ENCODE measurements around the gene KCNK16. TPM values are rescaled to one million over a fixed set of nuclear protein-coding genes. Genes with fewer than 3 reads are reported as not detected.

The KCNK16 gene
- total and polyA plus RNA-seq, 4 donors: not detected

DNA sequence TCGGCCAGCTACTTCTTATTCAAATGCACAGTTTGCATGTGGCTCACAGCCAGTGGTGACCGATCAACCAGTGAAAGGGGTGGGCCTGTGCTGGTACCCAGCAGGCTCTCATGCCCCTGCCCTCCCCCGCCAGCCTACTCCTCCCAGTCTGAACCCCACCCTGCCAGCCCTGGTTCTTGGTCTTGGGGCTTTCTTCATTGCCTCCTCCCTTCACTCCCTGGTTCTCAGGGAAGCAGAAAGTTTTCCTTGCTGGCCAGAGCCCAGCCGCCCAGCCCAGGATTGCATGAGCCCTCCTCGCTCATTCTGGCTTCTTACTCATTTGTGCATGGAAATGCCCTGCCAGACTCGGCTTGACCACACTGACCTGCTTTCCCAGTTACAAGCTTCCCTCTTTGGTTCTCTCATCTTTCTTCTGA, 49.1 kb downstream of the KCNK16 start:
- ATAC-seq (ENCODE audit: insufficient read depth, low FRiP score): no peak
- WGBS, 2 donors: 55 to 83% methylated on average over 6 of the region's 6 CpGs

DNA sequence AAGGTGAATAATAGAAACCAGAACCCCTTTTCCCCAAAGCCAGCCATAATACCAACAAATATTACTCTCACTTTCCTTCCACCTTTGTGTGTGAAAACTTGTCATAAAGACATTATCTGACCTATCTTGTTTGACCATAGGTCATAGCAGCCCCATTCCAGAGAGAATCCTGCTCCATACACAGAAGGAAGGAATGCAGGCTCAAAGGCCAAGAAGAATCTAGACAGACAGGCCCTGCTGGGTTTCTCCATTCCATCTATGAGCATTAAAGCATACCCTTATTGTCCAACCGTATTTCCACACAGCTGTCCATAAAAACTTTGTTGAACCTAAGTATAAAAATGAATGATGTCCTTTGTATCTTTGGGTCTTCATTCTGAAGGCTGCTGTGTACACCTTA, 52.5 kb downstream of the KCNK16 start:
- Histone ChIP-seq H3K4me3 (no peak overlapping the region), H3K27me3 (ENCODE audit: control insufficient read depth in 3 of 3, insufficient read depth in 3 of 3, low read length in 2 of 3) (no peaks in the 10 kb centered on the region), H3K9me3 (ENCODE audit: control insufficient read depth in 4 of 4, insufficient read depth in 3 of 4, low read length in 3 of 4) (no peaks in the 10 kb centered on the region), H3K9ac (ENCODE audit: insufficient read depth in 1 of 2, low read length in 2 of 2) (no peak overlapping the region), H3K36me3 (ENCODE audit: control insufficient read depth in 4 of 4, insufficient read depth in 4 of 4, low read length in 4 of 4) (no peaks in the 10 kb centered on the region), H3K27ac (ENCODE audit: low read depth in 1 of 2, low read length in 1 of 2) (no peak overlapping the region), H3K4me1 (ENCODE audit: control insufficient read depth in 5 of 5, insufficient read depth in 5 of 5, low read length in 5 of 5) (no peaks in the 10 kb centered on the region)
- TF ChIP-seq, protein P1, sequence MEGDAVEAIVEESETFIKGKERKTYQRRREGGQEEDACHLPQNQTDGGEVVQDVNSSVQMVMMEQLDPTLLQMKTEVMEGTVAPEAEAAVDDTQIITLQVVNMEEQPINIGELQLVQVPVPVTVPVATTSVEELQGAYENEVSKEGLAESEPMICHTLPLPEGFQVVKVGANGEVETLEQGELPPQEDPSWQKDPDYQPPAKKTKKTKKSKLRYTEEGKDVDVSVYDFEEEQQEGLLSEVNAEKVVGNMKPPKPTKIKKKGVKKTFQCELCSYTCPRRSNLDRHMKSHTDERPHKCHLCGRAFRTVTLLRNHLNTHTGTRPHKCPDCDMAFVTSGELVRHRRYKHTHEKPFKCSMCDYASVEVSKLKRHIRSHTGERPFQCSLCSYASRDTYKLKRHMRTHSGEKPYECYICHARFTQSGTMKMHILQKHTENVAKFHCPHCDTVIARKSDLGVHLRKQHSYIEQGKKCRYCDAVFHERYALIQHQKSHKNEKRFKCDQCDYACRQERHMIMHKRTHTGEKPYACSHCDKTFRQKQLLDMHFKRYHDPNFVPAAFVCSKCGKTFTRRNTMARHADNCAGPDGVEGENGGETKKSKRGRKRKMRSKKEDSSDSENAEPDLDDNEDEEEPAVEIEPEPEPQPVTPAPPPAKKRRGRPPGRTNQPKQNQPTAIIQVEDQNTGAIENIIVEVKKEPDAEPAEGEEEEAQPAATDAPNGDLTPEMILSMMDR (IDR thresholded peaks at IDR 0.05; ENCODE audit: control extremely low read depth, extremely low read depth): no peak
- DNase-seq (no peak), ATAC-seq (ENCODE audit: insufficient read depth, low FRiP score) (no peak)
- 85 to 97% methylated on average over 1 of the region's 1 CpG for whole genome bisulfite sequencing, 2 donors

More for the DNA sequence above, 49.1 kb downstream of the KCNK16 start:
- no peak overlapping the region for H3K4me3 ChIP-seq
- H3K27me3 ChIP-seq (ENCODE audit: control insufficient read depth in 3 of 3, insufficient read depth in 3 of 3, low read length in 2 of 3): no peaks in the 10 kb centered on the region
- TF ChIP-seq, protein P1 (IDR thresholded peaks at IDR 0.05; ENCODE audit: control extremely low read depth, extremely low read depth): no peak
- no peak for DNase-seq
- no peaks in the 10 kb centered on the region for H3K36me3 ChIP-seq (ENCODE audit: control insufficient read depth in 4 of 4, insufficient read depth in 4 of 4, low read length in 4 of 4)
- no peaks in the 10 kb centered on the region for H3K4me1 ChIP-seq (ENCODE audit: control insufficient read depth in 5 of 5, insufficient read depth in 5 of 5, low read length in 5 of 5)
- H3K27ac ChIP-seq (ENCODE audit: low read depth in 1 of 2, low read length in 1 of 2): no peak overlapping the region
- H3K9me3 ChIP-seq (ENCODE audit: control insufficient read depth in 4 of 4, insufficient read depth in 3 of 4, low read length in 3 of 4): no peaks in the 10 kb centered on the region
- no peak overlapping the region for H3K9ac ChIP-seq (ENCODE audit: insufficient read depth in 1 of 2, low read length in 2 of 2)

DNA sequence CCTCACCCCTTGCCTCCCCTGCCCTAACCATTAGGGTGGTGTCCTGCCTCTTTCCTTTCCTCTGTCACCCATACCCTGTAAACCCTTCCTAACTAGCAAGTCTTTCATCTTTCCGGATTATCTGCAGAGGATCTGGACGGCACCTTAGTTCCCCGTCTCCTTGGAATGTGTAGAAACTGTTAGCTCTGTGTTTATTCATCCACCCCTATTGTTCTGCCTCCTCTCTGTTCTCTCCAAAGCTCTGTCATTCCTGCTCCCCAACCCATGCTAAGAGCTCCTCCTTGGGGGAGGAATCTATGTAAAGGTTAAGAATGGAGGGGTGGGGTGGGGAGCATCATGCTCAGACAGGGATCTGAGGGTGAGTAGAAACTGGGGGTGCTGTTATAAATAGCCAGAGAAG, 53.8 kb downstream of the KCNK16 start:
- Histone ChIP-seq H3K4me3 (no peak overlapping the region), H3K9ac (ENCODE audit: insufficient read depth in 1 of 2, low read length in 2 of 2) (no peak overlapping the region), H3K4me1 (ENCODE audit: control insufficient read depth in 5 of 5, insufficient read depth in 5 of 5, low read length in 5 of 5) (peaks cover 0 to 1% (median 0%) of the 10 kb centered on the region in 5 donors), H3K27me3 (ENCODE audit: control insufficient read depth in 3 of 3, insufficient read depth in 3 of 3, low read length in 2 of 3) (no peaks in the 10 kb centered on the region), H3K36me3 (ENCODE audit: control insufficient read depth in 4 of 4, insufficient read depth in 4 of 4, low read length in 4 of 4) (no peaks in the 10 kb centered on the region), H3K9me3 (ENCODE audit: control insufficient read depth in 4 of 4, insufficient read depth in 3 of 4, low read length in 3 of 4) (no peaks in the 10 kb centered on the region), H3K27ac (ENCODE audit: low read depth in 1 of 2, low read length in 1 of 2) (no peak overlapping the region)
- DNase-seq: no peak
- 72 to 81% methylated on average over 3 of the region's 3 CpGs for WGBS, 2 donors
- ATAC-seq (ENCODE audit: insufficient read depth, low FRiP score): no peak
- TF ChIP-seq, protein P1 (IDR thresholded peaks at IDR 0.05; ENCODE audit: control extremely low read depth, extremely low read depth): no peak

DNA sequence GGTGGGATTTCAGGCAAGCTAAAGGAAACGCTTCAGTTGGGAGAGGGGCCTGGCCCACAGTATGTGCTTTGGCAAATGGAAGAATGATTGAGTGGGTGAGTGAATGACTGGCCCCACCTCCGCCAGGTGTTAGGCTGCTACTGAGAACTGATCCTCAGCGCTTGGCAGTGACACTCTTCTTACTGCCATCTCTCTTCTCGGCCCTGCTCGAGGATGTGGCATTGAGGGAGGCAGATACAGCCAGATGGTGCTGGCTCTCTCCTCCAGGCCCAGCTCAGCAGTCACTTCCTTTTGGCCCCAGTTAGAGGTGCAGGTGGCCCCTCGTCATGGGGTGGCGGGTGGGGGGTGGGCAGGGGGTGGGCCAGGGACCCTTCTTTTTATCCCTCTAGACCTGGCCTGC, 54.3 kb downstream of the KCNK16 start:
- H3K9me3 ChIP-seq (ENCODE audit: control insufficient read depth in 4 of 4, insufficient read depth in 3 of 4, low read length in 3 of 4): no peaks in the 10 kb centered on the region
- peaks cover 0 to 5% (median 0%) of the 10 kb centered on the region in 5 donors for H3K4me1 ChIP-seq (ENCODE audit: control insufficient read depth in 5 of 5, insufficient read depth in 5 of 5, low read length in 5 of 5)
- TF ChIP-seq, protein P1 (IDR thresholded peaks at IDR 0.05; ENCODE audit: control extremely low read depth, extremely low read depth): no peak
- H3K9ac ChIP-seq (ENCODE audit: insufficient read depth in 1 of 2, low read length in 2 of 2): no peak overlapping the region
- ATAC-seq (ENCODE audit: insufficient read depth, low FRiP score) (no peak), DNase-seq (no peak)
- no peak overlapping the region for H3K27ac ChIP-seq (ENCODE audit: low read depth in 1 of 2, low read length in 1 of 2)
- H3K36me3 ChIP-seq (ENCODE audit: control insufficient read depth in 4 of 4, insufficient read depth in 4 of 4, low read length in 4 of 4): no peaks in the 10 kb centered on the region
- H3K27me3 ChIP-seq (ENCODE audit: control insufficient read depth in 3 of 3, insufficient read depth in 3 of 3, low read length in 2 of 3): no peaks in the 10 kb centered on the region
- no peak overlapping the region for H3K4me3 ChIP-seq
- 74 to 75% methylated on average over 7 of the region's 7 CpGs for WGBS, 2 donors

All from lung (tissue), 12 donors.